Loucy (cell line): ENCODE results near the gene RGS3.

Experiments used
- H2AFZ ChIP-seq: fragments of 200-600 bp; sonication (generic); 2 replicates; pipeline ENCODE4 v1.6.0; 2016; ENCODE audit warnings: antibody characterized with exemption, mild to moderate bottlenecking, low read length, moderate library complexity
- H3F3A ChIP-seq: fragments of 200-600 bp; 2 replicates; pipeline ENCODE4 v1.6.0; 2016; ENCODE audit warnings: antibody characterized with exemption, low read depth, mild to moderate bottlenecking
- H3K27me3 ChIP-seq: fragments of 200-600 bp; sonication (generic); 2 replicates; pipeline ENCODE4 v1.6.1; 2014; ENCODE audit warnings: low read length, mild to moderate bottlenecking; ENCODE audit not compliant: insufficient read depth, poor library complexity, severe bottlenecking
- H3K36me3 ChIP-seq: fragments of 200-600 bp; sonication (generic); 2 replicates; pipeline ENCODE4 v1.6.1; 2016; ENCODE audit warnings: low read length; ENCODE audit not compliant: insufficient read depth
- H3K4me1 ChIP-seq: fragments of 200-600 bp; sonication (generic); 2 replicates; pipeline ENCODE4 v1.5.1; 2014; ENCODE audit warnings: low read length, mild to moderate bottlenecking; ENCODE audit not compliant: insufficient read depth, poor library complexity, severe bottlenecking
- H3K4me2 ChIP-seq: fragments of 200-600 bp; sonication (generic); 2 replicates; pipeline ENCODE4 v1.6.0; 2014; ENCODE audit warnings: antibody characterized with exemption, low read length, low read depth, mild to moderate bottlenecking; ENCODE audit not compliant: poor library complexity, severe bottlenecking
- H3K4me3 ChIP-seq: fragments of 200-600 bp; sonication (generic); 2 replicates; pipeline ENCODE4 v1.5.1; 2014; ENCODE audit warnings: low read length, mild to moderate bottlenecking, mixed read lengths; ENCODE audit not compliant: poor library complexity, severe bottlenecking
- H3K79me2 ChIP-seq: fragments of 200-600 bp; sonication (generic); 2 replicates; pipeline ENCODE4 v1.6.1; 2014; ENCODE audit warnings: low read length; ENCODE audit not compliant: insufficient read depth
- H3K9ac ChIP-seq: fragments of 200-600 bp; sonication (generic); 2 replicates; pipeline ENCODE4 v1.6.0; 2014; ENCODE audit warnings: mild to moderate bottlenecking, low read depth, low read length, moderate library complexity; ENCODE audit not compliant: poor library complexity, severe bottlenecking
- H3K9me2 ChIP-seq: fragments of 200-600 bp; sonication (generic); replicated peaks from 2 replicates; pipeline ENCODE4 v1.6.1; 2016; ENCODE audit warnings: low read depth, low read length, mixed read lengths
- H3K9me3 ChIP-seq: fragments of 200-600 bp; sonication (generic); 2 replicates; pipeline ENCODE4 v1.6.1; 2014; ENCODE audit warnings: mild to moderate bottlenecking, antibody characterized with exemption, low read length, low read depth; ENCODE audit not compliant: insufficient read depth
- H4K20me1 ChIP-seq: fragments of 200-600 bp; sonication (generic); 2 replicates; pipeline ENCODE4 v1.6.0; 2014; ENCODE audit warnings: antibody characterized with exemption, low read length, mild to moderate bottlenecking; ENCODE audit not compliant: insufficient read depth, poor library complexity, severe bottlenecking
- CTCF ChIP-seq: fragments of 200-600 bp; sonication (generic); conservative IDR thresholded peaks from 2 replicates; pipeline ENCODE4 v1.5.1; 2014; ENCODE audit warnings: mild to moderate bottlenecking, antibody characterized with exemption, low read length
- EZH2phosphoT487 ChIP-seq: fragments of 200-600 bp; IDR thresholded peaks from 2 replicates; pipeline ENCODE4 v1.6.1; 2018; ENCODE audit warnings: antibody characterized with exemption, mild to moderate bottlenecking, moderate library complexity, borderline replicate concordance

The RGS3 gene

GRCh38 chr9:113573046-113573958, 109.8 kb downstream of the RGS3 start:
- Histone ChIP-seq H4K20me1 (no peaks in the 10 kb centered on the region), H3K9me3 (no peaks in the 10 kb centered on the region), H3F3A (no peaks in the 10 kb centered on the region), H3K9ac (no peak overlapping the region), H3K27me3 (no peaks in the 10 kb centered on the region), H3K79me2 (no peaks in the 10 kb centered on the region), H3K4me3 (no peak overlapping the region), H3K36me3 (no peaks in the 10 kb centered on the region), H2AFZ (no peak overlapping the region), H3K4me1 (peaks cover 29% of the 10 kb centered on the region), H3K4me2 (no peak overlapping the region), H3K9me2 (no peaks in the 10 kb centered on the region)
- TF ChIP-seq EZH2phosphoT487 (no peak), CTCF (no peak)

GRCh38 chr9:113573959-113574352, 110.4 kb downstream of the RGS3 start:
- H3K9me3 ChIP-seq: no peaks in the 10 kb centered on the region
- no peaks in the 10 kb centered on the region for H3F3A ChIP-seq
- H3K36me3 ChIP-seq: no peaks in the 10 kb centered on the region
- H3K27me3 ChIP-seq: no peaks in the 10 kb centered on the region
- no peak overlapping the region for H2AFZ ChIP-seq
- H3K9ac ChIP-seq: no peak overlapping the region
- no peaks in the 10 kb centered on the region for H3K9me2 ChIP-seq
- no peaks in the 10 kb centered on the region for H4K20me1 ChIP-seq
- H3K79me2 ChIP-seq: no peaks in the 10 kb centered on the region
- no peak overlapping the region for H3K4me2 ChIP-seq
- H3K4me1 ChIP-seq: peaks cover 32% of the 10 kb centered on the region
- no peak overlapping the region for H3K4me3 ChIP-seq
- TF ChIP-seq CTCF: no peak
- TF ChIP-seq EZH2phosphoT487: no peak

- H2AFZ ChIP-seq: no peak overlapping the region
- H3K4me3 ChIP-seq: no peak overlapping the region
- H3F3A ChIP-seq: peaks cover 6% of the 10 kb centered on the region
- no peak overlapping the region for H3K9ac ChIP-seq
- H3K27me3 ChIP-seq: no peaks in the 10 kb centered on the region
- no peaks in the 10 kb centered on the region for H3K9me2 ChIP-seq
- no peaks in the 10 kb centered on the region for H4K20me1 ChIP-seq
- H3K9me3 ChIP-seq: no peaks in the 10 kb centered on the region
- no peaks in the 10 kb centered on the region for H3K36me3 ChIP-seq
- H3K79me2 ChIP-seq: no peaks in the 10 kb centered on the region
- H3K4me1 ChIP-seq: peaks cover 32% of the 10 kb centered on the region
- no peak for TF ChIP-seq EZH2phosphoT487
- no peak for TF ChIP-seq CTCF
- no peak overlapping the region for H3K4me2 ChIP-seq
Measured at GRCh38 chr9:113574441-113575262, 111.1 kb downstream of the RGS3 start.
